Subcutaneous adipose tissue (tissue), 4 donors: ENCODE data around the gene CDC16. TPM values are rescaled to one million over a fixed set of nuclear protein-coding genes. Genes with fewer than 3 reads are reported as not detected.

ENCODE experiments used
- total RNA-seq, 4 donors: library from RNA; depleted of rRNA; stranded (reverse); fragments of >200 nt; gene quantifications; one replicate each; pipeline ENCODE4 v1.1.0, GENCODE V29; 2016
- TF ChIP-seq, protein P1 (sequence below): fragments of 450-650 bp; IDR thresholded peaks from one replicate; pipeline ENCODE4 v1.5.1; 2016; ENCODE audit warnings: low read depth, mild to moderate bottlenecking, control low read depth, antibody characterized with exemption, moderate library complexity

The CDC16 gene
- total RNA-seq, 4 donors from 2014 or later = 69.6 to 95.5 (median 91.6) TPM

DNA sequence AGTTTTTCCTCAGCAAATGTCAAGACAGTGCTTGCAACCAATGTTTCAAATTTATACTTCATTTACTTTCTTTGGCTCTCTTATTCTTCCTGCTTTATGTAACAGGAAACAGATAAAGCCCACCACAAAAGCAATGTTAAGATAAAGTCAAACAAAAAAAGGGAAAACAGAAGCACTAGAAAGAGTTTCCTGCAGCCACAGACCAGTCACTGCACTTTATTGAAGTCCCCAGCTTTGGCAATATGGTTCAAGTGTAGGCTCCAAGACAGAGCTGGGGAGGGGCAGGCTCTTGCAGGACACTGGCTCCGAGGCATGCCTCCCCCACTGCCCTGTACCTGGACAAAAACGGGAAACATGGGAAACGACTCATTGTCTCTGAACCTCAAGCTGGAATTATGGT, 15.3 kb upstream of the CDC16 start:
- TF ChIP-seq, protein P1, sequence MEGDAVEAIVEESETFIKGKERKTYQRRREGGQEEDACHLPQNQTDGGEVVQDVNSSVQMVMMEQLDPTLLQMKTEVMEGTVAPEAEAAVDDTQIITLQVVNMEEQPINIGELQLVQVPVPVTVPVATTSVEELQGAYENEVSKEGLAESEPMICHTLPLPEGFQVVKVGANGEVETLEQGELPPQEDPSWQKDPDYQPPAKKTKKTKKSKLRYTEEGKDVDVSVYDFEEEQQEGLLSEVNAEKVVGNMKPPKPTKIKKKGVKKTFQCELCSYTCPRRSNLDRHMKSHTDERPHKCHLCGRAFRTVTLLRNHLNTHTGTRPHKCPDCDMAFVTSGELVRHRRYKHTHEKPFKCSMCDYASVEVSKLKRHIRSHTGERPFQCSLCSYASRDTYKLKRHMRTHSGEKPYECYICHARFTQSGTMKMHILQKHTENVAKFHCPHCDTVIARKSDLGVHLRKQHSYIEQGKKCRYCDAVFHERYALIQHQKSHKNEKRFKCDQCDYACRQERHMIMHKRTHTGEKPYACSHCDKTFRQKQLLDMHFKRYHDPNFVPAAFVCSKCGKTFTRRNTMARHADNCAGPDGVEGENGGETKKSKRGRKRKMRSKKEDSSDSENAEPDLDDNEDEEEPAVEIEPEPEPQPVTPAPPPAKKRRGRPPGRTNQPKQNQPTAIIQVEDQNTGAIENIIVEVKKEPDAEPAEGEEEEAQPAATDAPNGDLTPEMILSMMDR = no peak

- TF ChIP-seq, protein P1 = no peak
Observed at GRCh38 chr13:114222461-114222968, 12.2 kb upstream of the CDC16 start.

DNA sequence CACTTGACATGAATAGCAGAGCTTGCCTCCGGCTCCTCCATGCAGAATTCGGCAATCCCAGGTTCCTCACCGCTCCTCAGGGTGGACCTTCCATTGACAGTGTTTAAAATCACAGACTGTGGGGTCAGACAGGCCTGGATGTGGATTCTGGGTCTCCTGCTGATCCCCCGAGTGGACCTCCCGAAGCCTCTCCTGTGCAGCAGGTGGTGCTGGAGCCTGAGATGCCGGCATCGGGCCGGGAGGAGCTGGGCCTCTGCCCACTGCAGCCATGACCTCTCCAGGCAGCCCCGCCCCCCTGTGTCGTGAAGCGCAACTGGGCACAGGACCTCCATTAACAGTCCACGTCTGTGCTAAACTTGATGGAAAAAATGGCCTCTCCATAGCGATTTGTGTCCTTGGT, 10.5 kb upstream of the CDC16 start:
- TF ChIP-seq, protein P1 = no peak

- TF ChIP-seq, protein P1 = no peak
Observed at GRCh38 chr13:114225610-114226009, 9.1 kb upstream of the CDC16 start.

GRCh38 chr13:114226088-114226487, 8.6 kb upstream of the CDC16 start:
- TF ChIP-seq, protein P1 = no peak

GRCh38 chr13:114226699-114227323, 7.9 kb upstream of the CDC16 start:
- TF ChIP-seq, protein P1 = no peak

DNA sequence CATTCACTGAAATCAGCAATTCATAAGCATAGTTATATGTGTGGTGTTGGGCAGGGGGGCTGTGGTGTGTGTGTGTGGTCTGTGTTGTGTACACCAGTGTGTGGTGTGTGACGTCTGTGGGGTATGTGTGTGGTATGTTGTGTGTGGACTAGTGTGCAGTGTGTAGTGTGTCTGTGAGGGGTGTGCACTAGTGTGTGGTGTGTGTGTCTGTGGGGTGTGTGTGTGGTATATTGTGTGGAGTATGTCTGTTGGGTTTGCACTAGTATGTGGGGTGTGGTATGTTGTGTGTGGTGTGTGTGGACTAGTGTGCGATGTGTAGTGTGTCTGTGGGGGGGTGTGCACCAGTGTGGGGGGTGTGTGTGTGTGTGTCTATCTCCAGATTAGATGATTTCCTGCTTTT, 7.2 kb upstream of the CDC16 start:
- TF ChIP-seq, protein P1 = no peak
